ENCODE data around the gene UBASH3A. TPM values are rescaled to one million over a fixed set of nuclear protein-coding genes. Genes with fewer than 3 reads are reported as not detected.

The UBASH3A gene
- total RNA-seq, 2 donors from 2014 or later: 0.23 to 1.8 TPM

DNA sequence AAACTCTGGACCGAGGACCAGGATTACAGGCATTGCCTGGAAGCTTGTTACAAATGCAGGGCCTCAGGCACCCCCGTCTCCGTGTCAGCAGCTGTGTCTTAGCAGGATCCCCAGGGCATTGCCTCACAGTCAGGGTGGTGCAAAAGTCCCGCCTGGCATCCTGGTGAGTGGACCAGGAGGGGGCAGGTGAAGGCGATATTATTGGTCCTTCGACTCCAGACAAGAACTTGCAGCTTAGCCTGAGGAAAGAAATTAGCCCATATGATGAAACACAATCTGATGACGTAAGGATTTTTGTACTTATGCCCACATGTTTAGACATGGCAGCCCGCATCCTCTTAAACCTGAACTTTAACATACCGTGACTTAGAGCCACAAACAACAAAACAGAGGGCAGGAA is 51.5 kb downstream of the UBASH3A start:
- 78% methylated on average over 9 of the region's 9 CpGs for WGBS
- Histone ChIP-seq H3K27ac (no peak overlapping the region), H3K9me3 (no peaks in the 10 kb centered on the region), H3K36me3 (no peaks in the 10 kb centered on the region), H3K4me1 (replicated peaks) (no peaks in the 10 kb centered on the region), H3K4me3 (no peak overlapping the region), H3K27me3 (replicated peaks; ENCODE audit: insufficient read depth) (no peaks in the 10 kb centered on the region)
- intact Hi-C loops (cut with DNase I): no loop called here
- TF ChIP-seq POLR2AphosphoS5 (IDR thresholded peaks at IDR 0.05) (no peak), POLR2A (IDR thresholded peaks at IDR 0.05) (no peak)
- TF ChIP-seq, protein P1, sequence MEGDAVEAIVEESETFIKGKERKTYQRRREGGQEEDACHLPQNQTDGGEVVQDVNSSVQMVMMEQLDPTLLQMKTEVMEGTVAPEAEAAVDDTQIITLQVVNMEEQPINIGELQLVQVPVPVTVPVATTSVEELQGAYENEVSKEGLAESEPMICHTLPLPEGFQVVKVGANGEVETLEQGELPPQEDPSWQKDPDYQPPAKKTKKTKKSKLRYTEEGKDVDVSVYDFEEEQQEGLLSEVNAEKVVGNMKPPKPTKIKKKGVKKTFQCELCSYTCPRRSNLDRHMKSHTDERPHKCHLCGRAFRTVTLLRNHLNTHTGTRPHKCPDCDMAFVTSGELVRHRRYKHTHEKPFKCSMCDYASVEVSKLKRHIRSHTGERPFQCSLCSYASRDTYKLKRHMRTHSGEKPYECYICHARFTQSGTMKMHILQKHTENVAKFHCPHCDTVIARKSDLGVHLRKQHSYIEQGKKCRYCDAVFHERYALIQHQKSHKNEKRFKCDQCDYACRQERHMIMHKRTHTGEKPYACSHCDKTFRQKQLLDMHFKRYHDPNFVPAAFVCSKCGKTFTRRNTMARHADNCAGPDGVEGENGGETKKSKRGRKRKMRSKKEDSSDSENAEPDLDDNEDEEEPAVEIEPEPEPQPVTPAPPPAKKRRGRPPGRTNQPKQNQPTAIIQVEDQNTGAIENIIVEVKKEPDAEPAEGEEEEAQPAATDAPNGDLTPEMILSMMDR (IDR thresholded peaks at IDR 0.05): no peak
- DNase-seq (ENCODE audit: low spot score): no peak

- intact Hi-C loops (cut with DNase I): no loop called here
- Histone ChIP-seq H3K27me3 (replicated peaks; ENCODE audit: insufficient read depth) (no peaks in the 10 kb centered on the region), H3K4me1 (replicated peaks) (no peaks in the 10 kb centered on the region), H3K27ac (no peak overlapping the region), H3K36me3 (no peaks in the 10 kb centered on the region), H3K4me3 (no peak overlapping the region), H3K9me3 (no peaks in the 10 kb centered on the region)
- DNase-seq (ENCODE audit: low spot score): no peak
- 89% methylated on average over 10 of the region's 10 CpGs for WGBS
- TF ChIP-seq POLR2AphosphoS5 (IDR thresholded peaks at IDR 0.05) (no peak), POLR2A (IDR thresholded peaks at IDR 0.05) (no peak)
- TF ChIP-seq, protein P1 (IDR thresholded peaks at IDR 0.05): no peak
Measured at GRCh38 chr21:42455754-42456440, 52.2 kb downstream of the UBASH3A start.

GRCh38 chr21:42456457-42456856 is 52.8 kb downstream of the UBASH3A start:
- DNase-seq (ENCODE audit: low spot score): no peak
- Histone ChIP-seq H3K4me1 (replicated peaks) (no peaks in the 10 kb centered on the region), H3K36me3 (no peaks in the 10 kb centered on the region), H3K27me3 (replicated peaks; ENCODE audit: insufficient read depth) (no peaks in the 10 kb centered on the region), H3K9me3 (no peaks in the 10 kb centered on the region), H3K27ac (no peak overlapping the region), H3K4me3 (no peak overlapping the region)
- WGBS: 85% methylated on average over 8 of the region's 8 CpGs
- no peak for TF ChIP-seq POLR2AphosphoS5 (IDR thresholded peaks at IDR 0.05)
- intact Hi-C loops (cut with DNase I): no loop called here

- H3K27me3 ChIP-seq (replicated peaks; ENCODE audit: insufficient read depth): no peaks in the 10 kb centered on the region
- WGBS: 41% methylated on average over 1 of the region's 1 CpG
- intact Hi-C loops (cut with DNase I): no loop called here
- no peak overlapping the region for H3K4me3 ChIP-seq
- TF ChIP-seq POLR2A (IDR thresholded peaks at IDR 0.05) (no peak), POLR2AphosphoS5 (IDR thresholded peaks at IDR 0.05) (no peak)
- TF ChIP-seq, protein P1 (IDR thresholded peaks at IDR 0.05): no peak
- H3K4me1 ChIP-seq (replicated peaks): no peaks in the 10 kb centered on the region
- no peak for DNase-seq (ENCODE audit: low spot score)
- peak overlapping the region in 1 of 2 donors; percentile 58 for H3K27ac ChIP-seq
- no peaks in the 10 kb centered on the region for H3K9me3 ChIP-seq
- no peaks in the 10 kb centered on the region for H3K36me3 ChIP-seq
Measured at GRCh38 chr21:42459082-42459460, 55.4 kb downstream of the UBASH3A start.

- 84% methylated on average over 11 of the region's 11 CpGs for WGBS
- Histone ChIP-seq H3K4me3 (no peak overlapping the region), H3K27ac (peak overlapping the region in 1 of 2 donors; percentile 58), H3K9me3 (no peaks in the 10 kb centered on the region), H3K27me3 (replicated peaks; ENCODE audit: insufficient read depth) (no peaks in the 10 kb centered on the region), H3K36me3 (no peaks in the 10 kb centered on the region), H3K4me1 (replicated peaks) (no peaks in the 10 kb centered on the region)
- intact Hi-C loops (cut with DNase I): no loop called here
- TF ChIP-seq, protein P1 (IDR thresholded peaks at IDR 0.05): no peak
- TF ChIP-seq POLR2A (IDR thresholded peaks at IDR 0.05) (no peak), POLR2AphosphoS5 (IDR thresholded peaks at IDR 0.05) (no peak)
- DNase-seq (ENCODE audit: low spot score): no peak
Measured at GRCh38 chr21:42459546-42460215, 56.0 kb downstream of the UBASH3A start.
